ENCODE data around the gene TCERG1L. TPM values are rescaled to one million over a fixed set of nuclear protein-coding genes. Genes with fewer than 3 reads are reported as not detected.

Gene TCERG1L
- total RNA-seq, 1 donor from 2014 or later = not detected

DNA sequence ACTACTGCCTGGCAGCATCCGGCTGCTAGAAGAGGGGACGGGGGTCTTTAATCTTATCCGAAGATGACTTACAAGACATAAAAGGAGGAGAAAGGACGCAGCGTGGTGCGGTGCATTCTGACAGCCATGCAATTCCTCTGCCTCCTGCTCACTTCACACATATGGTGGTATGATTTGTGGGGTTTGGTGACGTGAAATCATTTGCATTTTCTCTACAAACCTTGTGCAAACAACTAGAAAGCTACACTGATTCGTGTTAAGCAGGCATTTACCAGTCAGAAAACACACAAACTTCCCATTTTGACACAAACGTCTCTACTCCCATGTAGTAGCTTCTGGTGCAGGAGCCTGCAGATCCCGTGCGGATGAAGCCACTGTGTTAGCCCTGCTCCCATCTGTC lies 6.8 kb upstream of the TCERG1L start:
- Histone ChIP-seq H3K4me3 (no peak overlapping the region), H3K36me3 (no peaks in the 10 kb centered on the region), H3K27ac (no peak overlapping the region), H3K27me3 (no peaks in the 10 kb centered on the region), H3K4me1 (no peaks in the 10 kb centered on the region), H3K9me3 (no peaks in the 10 kb centered on the region)
- intact Hi-C loops (cut with DNase I) = no loop called here
- no peak for TF ChIP-seq POLR2AphosphoS5 (IDR thresholded peaks at IDR 0.05; ENCODE audit: insufficient read depth in 1 of 2, low read depth in 1 of 2)
- TF ChIP-seq, protein P1, sequence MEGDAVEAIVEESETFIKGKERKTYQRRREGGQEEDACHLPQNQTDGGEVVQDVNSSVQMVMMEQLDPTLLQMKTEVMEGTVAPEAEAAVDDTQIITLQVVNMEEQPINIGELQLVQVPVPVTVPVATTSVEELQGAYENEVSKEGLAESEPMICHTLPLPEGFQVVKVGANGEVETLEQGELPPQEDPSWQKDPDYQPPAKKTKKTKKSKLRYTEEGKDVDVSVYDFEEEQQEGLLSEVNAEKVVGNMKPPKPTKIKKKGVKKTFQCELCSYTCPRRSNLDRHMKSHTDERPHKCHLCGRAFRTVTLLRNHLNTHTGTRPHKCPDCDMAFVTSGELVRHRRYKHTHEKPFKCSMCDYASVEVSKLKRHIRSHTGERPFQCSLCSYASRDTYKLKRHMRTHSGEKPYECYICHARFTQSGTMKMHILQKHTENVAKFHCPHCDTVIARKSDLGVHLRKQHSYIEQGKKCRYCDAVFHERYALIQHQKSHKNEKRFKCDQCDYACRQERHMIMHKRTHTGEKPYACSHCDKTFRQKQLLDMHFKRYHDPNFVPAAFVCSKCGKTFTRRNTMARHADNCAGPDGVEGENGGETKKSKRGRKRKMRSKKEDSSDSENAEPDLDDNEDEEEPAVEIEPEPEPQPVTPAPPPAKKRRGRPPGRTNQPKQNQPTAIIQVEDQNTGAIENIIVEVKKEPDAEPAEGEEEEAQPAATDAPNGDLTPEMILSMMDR (IDR thresholded peaks at IDR 0.05) = no peak
- no peak for DNase-seq (ENCODE audit: extremely low spot score in 2 of 2)

DNA sequence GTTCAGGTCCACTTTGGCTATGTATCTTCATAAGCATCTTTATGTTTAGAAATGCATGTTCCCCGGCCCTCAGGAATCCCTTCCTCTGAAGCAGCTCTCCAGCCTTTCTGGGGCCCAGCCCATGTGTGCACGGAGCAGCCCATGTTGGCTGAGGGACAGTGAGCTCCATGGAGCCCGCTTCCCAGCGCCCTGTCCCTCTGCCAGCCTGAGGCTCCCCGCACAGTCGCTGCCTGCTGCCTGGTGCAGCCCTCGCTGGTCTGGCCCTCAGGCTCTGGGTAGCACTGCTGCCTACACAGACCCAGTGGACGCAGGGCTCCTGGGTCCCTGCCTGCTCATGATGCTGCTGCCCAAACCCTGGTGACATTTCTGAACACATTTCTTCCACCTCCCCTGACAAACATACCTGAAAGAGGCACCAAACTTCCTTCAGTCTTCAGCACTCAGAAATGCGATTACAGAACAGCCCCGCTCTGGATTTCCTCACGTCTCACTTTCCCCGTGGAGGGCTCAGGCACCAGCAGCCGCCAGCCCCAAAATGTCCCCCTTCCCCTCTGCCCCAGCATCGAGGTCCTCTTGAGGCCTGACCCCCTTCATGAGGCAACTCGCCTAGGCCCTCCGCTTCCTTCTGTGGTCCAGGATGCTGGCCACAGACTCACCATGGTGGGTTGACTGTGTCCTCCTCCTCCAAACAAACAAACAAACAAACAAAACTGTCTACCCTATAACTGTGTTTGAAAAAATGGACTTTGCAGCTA lies 5.0 kb upstream of the TCERG1L start:
- no peaks in the 10 kb centered on the region for H3K9me3 ChIP-seq
- no peaks in the 10 kb centered on the region for H3K27me3 ChIP-seq
- no peak for DNase-seq (ENCODE audit: extremely low spot score in 2 of 2)

DNA sequence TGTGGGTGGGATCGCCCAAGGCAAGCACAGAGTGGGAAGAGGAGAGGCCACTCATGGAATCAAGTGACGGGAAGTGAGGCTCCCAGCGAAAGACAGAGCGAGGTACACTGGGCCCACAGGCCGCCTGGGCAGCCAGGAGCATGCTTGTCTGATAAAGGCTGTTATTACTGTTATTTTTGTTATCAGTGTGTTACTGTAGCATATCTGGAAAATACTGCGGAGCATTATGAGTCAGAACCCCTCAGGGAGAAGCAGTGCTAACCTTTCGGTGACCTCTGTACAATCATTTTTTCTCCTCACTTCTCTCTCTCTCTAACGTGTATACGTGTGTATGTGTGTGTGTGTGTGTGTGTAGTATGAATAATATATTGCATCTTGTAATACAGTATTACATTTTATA lies 3.8 kb upstream of the TCERG1L start:
- intact Hi-C loops (cut with DNase I) = no loop called here
- TF ChIP-seq POLR2A (IDR thresholded peaks at IDR 0.05) (no peak), POLR2AphosphoS5 (IDR thresholded peaks at IDR 0.05; ENCODE audit: insufficient read depth in 1 of 2, low read depth in 1 of 2) (no peak)
- TF ChIP-seq, protein P1 (IDR thresholded peaks at IDR 0.05) = no peak
- DNase-seq (ENCODE audit: extremely low spot score in 2 of 2) = no peak
- H3K36me3 ChIP-seq = no peaks in the 10 kb centered on the region
- peaks cover 13% of the 10 kb centered on the region for H3K4me1 ChIP-seq
- no peaks in the 10 kb centered on the region for H3K27me3 ChIP-seq
- H3K9me3 ChIP-seq = no peaks in the 10 kb centered on the region
- H3K27ac ChIP-seq = no peak overlapping the region
- H3K4me3 ChIP-seq = no peak overlapping the region

More for the DNA sequence above, 5.0 kb upstream of the TCERG1L start:
- H3K4me3 ChIP-seq = no peak overlapping the region
- H3K4me1 ChIP-seq = peaks cover 7% of the 10 kb centered on the region
- no peak overlapping the region for H3K27ac ChIP-seq
- TF ChIP-seq POLR2A (IDR thresholded peaks at IDR 0.05) = no peak
- TF ChIP-seq, protein P1 (IDR thresholded peaks at IDR 0.05) = no peak
- no peak for TF ChIP-seq POLR2AphosphoS5 (IDR thresholded peaks at IDR 0.05; ENCODE audit: insufficient read depth in 1 of 2, low read depth in 1 of 2)
- intact Hi-C loops (cut with DNase I) = no loop called here
- no peaks in the 10 kb centered on the region for H3K36me3 ChIP-seq

DNA sequence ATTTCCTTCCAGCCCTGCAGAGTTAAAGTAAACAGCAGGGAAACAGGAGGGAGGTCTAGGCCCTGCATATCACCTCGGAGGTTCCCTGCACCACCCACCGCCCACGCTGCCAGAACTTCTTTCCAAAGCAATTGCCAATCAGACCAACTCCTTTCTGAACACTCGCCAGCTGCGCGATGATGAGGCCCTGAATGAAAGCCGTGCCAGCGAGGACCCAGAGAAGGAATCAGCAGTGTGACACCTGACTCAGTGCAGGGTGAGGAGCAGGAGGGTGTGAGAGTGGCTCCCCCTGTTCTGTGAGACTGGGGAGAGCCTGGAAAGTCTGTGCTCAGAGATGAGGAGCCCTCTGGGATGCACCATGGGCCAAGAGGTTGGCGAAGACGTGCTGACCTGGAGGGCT lies 3.3 kb upstream of the TCERG1L start:
- Histone ChIP-seq H3K36me3 (no peaks in the 10 kb centered on the region), H3K27ac (no peak overlapping the region), H3K27me3 (no peaks in the 10 kb centered on the region), H3K9me3 (no peaks in the 10 kb centered on the region), H3K4me1 (peaks cover 13% of the 10 kb centered on the region), H3K4me3 (no peak overlapping the region)
- DNase-seq (ENCODE audit: extremely low spot score in 2 of 2) = no peak
- TF ChIP-seq POLR2AphosphoS5 (IDR thresholded peaks at IDR 0.05; ENCODE audit: insufficient read depth in 1 of 2, low read depth in 1 of 2) (no peak), POLR2A (IDR thresholded peaks at IDR 0.05) (no peak)
- TF ChIP-seq, protein P1 (IDR thresholded peaks at IDR 0.05) = no peak
- intact Hi-C loops (cut with DNase I) = no loop called here

DNA sequence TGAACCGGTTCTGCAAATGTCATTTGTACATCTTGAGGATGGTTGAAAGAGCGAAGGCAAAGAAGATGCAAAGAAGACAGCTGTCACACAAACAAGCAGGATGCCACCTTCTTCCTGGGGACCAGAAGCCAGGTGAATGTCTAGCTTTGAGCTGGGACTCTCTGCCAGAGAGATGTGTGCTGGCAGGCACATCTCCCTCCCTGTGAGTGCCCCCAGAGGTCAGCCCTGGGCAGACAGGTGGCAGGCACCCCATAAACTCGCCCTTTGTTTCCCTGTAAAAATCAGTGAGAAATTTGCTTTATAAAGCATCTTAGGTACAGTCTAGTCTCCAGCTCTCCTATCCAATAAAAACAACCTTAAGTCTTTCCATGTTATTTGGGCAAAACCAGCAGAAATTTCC lies 2.6 kb upstream of the TCERG1L start:
- no peak for DNase-seq (ENCODE audit: extremely low spot score in 2 of 2)
- H3K27me3 ChIP-seq = no peaks in the 10 kb centered on the region
- peaks cover 13% of the 10 kb centered on the region for H3K4me1 ChIP-seq
- no peaks in the 10 kb centered on the region for H3K36me3 ChIP-seq
- H3K4me3 ChIP-seq = no peak overlapping the region
- intact Hi-C loops (cut with DNase I) = no loop called here
- H3K9me3 ChIP-seq = no peaks in the 10 kb centered on the region
- TF ChIP-seq POLR2A (IDR thresholded peaks at IDR 0.05) (no peak), POLR2AphosphoS5 (IDR thresholded peaks at IDR 0.05; ENCODE audit: insufficient read depth in 1 of 2, low read depth in 1 of 2) (no peak)
- TF ChIP-seq, protein P1 (IDR thresholded peaks at IDR 0.05) = no peak
- H3K27ac ChIP-seq = no peak overlapping the region
